Right atrium auricular region (tissue), 2 donors: Measurements from ENCODE around the gene ZBTB3. TPM values are rescaled to one million over a fixed set of nuclear protein-coding genes. Genes with fewer than 3 reads are reported as not detected.

Experiments
- DNase-seq: peaks from one replicate; pipeline ENCODE4 v3.0.0-alpha.2; 2019; ENCODE audit warnings: low spot score
- H3K27ac ChIP-seq, 2 donors: fragments of 200-600 bp; sonication (generic); 1 replicate in 1 of 2; 2 replicates in 1 of 2; pipeline ENCODE4 v1.5.1; 2016 to 2019
- H3K27me3 ChIP-seq, 2 donors: fragments of 200-600 bp; sonication (generic); one replicate each; pipeline versions ENCODE4 v1.5.1 to v1.6.0; 2017 to 2019
- H3K36me3 ChIP-seq: fragments of 200-600 bp; sonication (generic); one replicate; pipeline ENCODE4 v1.5.1; 2016
- H3K4me1 ChIP-seq, 2 donors: fragments of 200-600 bp; sonication (generic); one replicate each; pipeline versions ENCODE4 v1.5.1 to v1.6.0; 2017 to 2019
- H3K4me3 ChIP-seq, 2 donors: fragments of 200-600 bp; sonication (generic); 1 replicate in 1 of 2; 2 replicates in 1 of 2; pipeline ENCODE4 v1.5.1; 2017 to 2019; ENCODE audit warnings: mild to moderate bottlenecking in 1 of 2, moderate library complexity in 1 of 2
- H3K9me3 ChIP-seq, 2 donors: fragments of 200-600 bp; sonication (generic); one replicate each; pipeline ENCODE4 v1.5.1; 2019
- CTCF ChIP-seq, 2 donors: fragments of 200-600 bp; sonication (generic); IDR thresholded peaks; one replicate each; pipeline ENCODE4 v1.5.1; 2019; ENCODE audit warnings: antibody characterized with exemption in 2 of 2
- total RNA-seq, 2 donors: library from RNA; depleted of rRNA; stranded (reverse); fragments of >200 nt; gene quantifications; one replicate each; pipeline ENCODE4 v1.1.0, GENCODE V29; 2016

ZBTB3 gene
- total RNA-seq, 2 donors from 2014 or later: 5.1 to 7.8 TPM

- Histone ChIP-seq H3K9me3 (no peaks in the 10 kb centered on the region), H3K27me3 (no peaks in the 10 kb centered on the region), H3K4me3 (no peak overlapping the region), H3K36me3 (peaks cover 90% of the 10 kb centered on the region), H3K27ac (no peak overlapping the region), H3K4me1 (peaks cover 0 to 27% of the 10 kb centered on the region in 2 donors)
- no peak for DNase-seq
- TF ChIP-seq CTCF (IDR thresholded peaks at IDR 0.05): no peak
Measured at GRCh38 chr11:62716816-62717215, 37.1 kb downstream of the ZBTB3 start.

- TF ChIP-seq CTCF (IDR thresholded peaks at IDR 0.05): no peak
- H3K4me3 ChIP-seq: no peak overlapping the region
- H3K27ac ChIP-seq: no peak overlapping the region
- H3K36me3 ChIP-seq: peaks cover 90% of the 10 kb centered on the region
- no peaks in the 10 kb centered on the region for H3K27me3 ChIP-seq
- no peak for DNase-seq
- no peaks in the 10 kb centered on the region for H3K9me3 ChIP-seq
- peaks cover 0 to 27% of the 10 kb centered on the region in 2 donors for H3K4me1 ChIP-seq
Measured at GRCh38 chr11:62716206-62716605, 37.8 kb downstream of the ZBTB3 start.

- Histone ChIP-seq H3K4me1 (peaks cover 0 to 29% of the 10 kb centered on the region in 2 donors), H3K4me3 (no peak overlapping the region), H3K27me3 (no peaks in the 10 kb centered on the region), H3K27ac (no peak overlapping the region), H3K9me3 (no peaks in the 10 kb centered on the region), H3K36me3 (peaks cover 89% of the 10 kb centered on the region)
- DNase-seq: no peak
- no peak for TF ChIP-seq CTCF (IDR thresholded peaks at IDR 0.05)
Measured at GRCh38 chr11:62715150-62716130, 38.5 kb downstream of the ZBTB3 start.

GRCh38 chr11:62713343-62713742 lies 40.6 kb downstream of the ZBTB3 start:
- Histone ChIP-seq H3K4me1 (peaks cover 0 to 43% of the 10 kb centered on the region in 2 donors), H3K27me3 (no peaks in the 10 kb centered on the region), H3K36me3 (peaks cover 68% of the 10 kb centered on the region), H3K4me3 (no peak overlapping the region), H3K27ac (peak overlapping the region; percentile 36 to 77), H3K9me3 (no peaks in the 10 kb centered on the region)
- TF ChIP-seq CTCF (IDR thresholded peaks at IDR 0.05): no peak
- DNase-seq: no peak

- no peak for DNase-seq
- H3K4me1 ChIP-seq: peaks cover 0 to 47% of the 10 kb centered on the region in 2 donors
- no peak overlapping the region for H3K4me3 ChIP-seq
- no peaks in the 10 kb centered on the region for H3K9me3 ChIP-seq
- H3K27me3 ChIP-seq: no peaks in the 10 kb centered on the region
- TF ChIP-seq CTCF (IDR thresholded peaks at IDR 0.05): no peak
- H3K27ac ChIP-seq: peak overlapping the region; percentile 36 to 77
- peaks cover 63% of the 10 kb centered on the region for H3K36me3 ChIP-seq
Measured at GRCh38 chr11:62712861-62713260, 41.1 kb downstream of the ZBTB3 start.
